ENCODE data around the gene ARHGAP15. TPM values are rescaled to one million over a fixed set of nuclear protein-coding genes. Genes with fewer than 3 reads are reported as not detected.

ARHGAP15 gene
- total RNA-seq, 4 donors from 2014 or later, result 3.4 to 9.3 (median 6.4) TPM

- WGBS, 2 donors (ENCODE audit: low coverage in 1 of 2), result 68 to 94% methylated on average over 6 of the region's 6 CpGs
- Histone ChIP-seq H3K27me3 (no peaks in the 10 kb centered on the region), H3K36me3 (no peaks in the 10 kb centered on the region), H3K4me3 (no peak overlapping the region), H3K27ac (no peak overlapping the region), H3K4me1 (no peaks in the 10 kb centered on the region), H3K9me3 (no peaks in the 10 kb centered on the region)
- no peak for TF ChIP-seq CTCF (IDR thresholded peaks at IDR 0.05)
- no peak for TF ChIP-seq POLR2A (IDR thresholded peaks at IDR 0.05)
- no peak for TF ChIP-seq POLR2AphosphoS5 (IDR thresholded peaks at IDR 0.05)
- no peak for TF ChIP-seq EP300 (IDR thresholded peaks at IDR 0.05)
- no peak for ATAC-seq
Measured at GRCh38 chr2:143705108-143705707, 576.0 kb downstream of the ARHGAP15 start.

- H3K36me3 ChIP-seq, result no peaks in the 10 kb centered on the region
- H3K4me1 ChIP-seq, result no peaks in the 10 kb centered on the region
- no peaks in the 10 kb centered on the region for H3K27me3 ChIP-seq
- H3K9me3 ChIP-seq, result no peaks in the 10 kb centered on the region
- H3K4me3 ChIP-seq, result no peak overlapping the region
- TF ChIP-seq CTCF (IDR thresholded peaks at IDR 0.05) (no peak), EP300 (IDR thresholded peaks at IDR 0.05) (no peak), POLR2AphosphoS5 (IDR thresholded peaks at IDR 0.05) (no peak), POLR2A (IDR thresholded peaks at IDR 0.05) (no peak)
- H3K27ac ChIP-seq, result no peak overlapping the region
- 87 to 92% methylated on average over 2 to 3 of the region's 3 CpGs for WGBS, 2 donors (ENCODE audit: low coverage in 1 of 2)
- ATAC-seq, result no peak
Measured at GRCh38 chr2:143706354-143706753, 577.1 kb downstream of the ARHGAP15 start.

- no peak for ATAC-seq
- Histone ChIP-seq H3K9me3 (no peaks in the 10 kb centered on the region), H3K4me3 (no peak overlapping the region), H3K27me3 (no peaks in the 10 kb centered on the region), H3K4me1 (no peaks in the 10 kb centered on the region), H3K36me3 (no peaks in the 10 kb centered on the region), H3K27ac (no peak overlapping the region)
- TF ChIP-seq EP300 (IDR thresholded peaks at IDR 0.05) (no peak), POLR2AphosphoS5 (IDR thresholded peaks at IDR 0.05) (no peak), POLR2A (IDR thresholded peaks at IDR 0.05) (no peak), CTCF (IDR thresholded peaks at IDR 0.05) (no peak)
Measured at GRCh38 chr2:143708682-143709081, 579.5 kb downstream of the ARHGAP15 start.

- ATAC-seq, result no peak
Measured at GRCh38 chr2:143710196-143710595, 581.0 kb downstream of the ARHGAP15 start.

More at GRCh38 chr2:143710196-143710595, 581.0 kb downstream of the ARHGAP15 start:
- no peaks in the 10 kb centered on the region for H3K36me3 ChIP-seq
- no peak overlapping the region for H3K4me3 ChIP-seq
- TF ChIP-seq POLR2AphosphoS5 (IDR thresholded peaks at IDR 0.05) (no peak), EP300 (IDR thresholded peaks at IDR 0.05) (no peak), CTCF (IDR thresholded peaks at IDR 0.05) (no peak), POLR2A (IDR thresholded peaks at IDR 0.05) (no peak)
- H3K27me3 ChIP-seq, result no peaks in the 10 kb centered on the region
- no peaks in the 10 kb centered on the region for H3K9me3 ChIP-seq
- WGBS, 2 donors (ENCODE audit: low coverage in 1 of 2), result 68 to 95% methylated on average over 2 to 4 of the region's 4 CpGs
- no peaks in the 10 kb centered on the region for H3K4me1 ChIP-seq
- H3K27ac ChIP-seq, result no peak overlapping the region

Measured in gastroesophageal sphincter (tissue), 4 donors.